Fibroblast of peridontal ligament (primary cell): ENCODE measurements around the gene KSR2.
"Not testable (repeated sequence)": the region's sequence is repeated elsewhere in the genome, so short reads cannot be mapped to it uniquely, and the experiment has no call there.

Source experiments
- DNase-seq: peaks from one replicate; pipeline ENCODE4 v3.0.0-alpha.2; 2010; ENCODE audit errors: extremely low read depth

KSR2 gene

DNA sequence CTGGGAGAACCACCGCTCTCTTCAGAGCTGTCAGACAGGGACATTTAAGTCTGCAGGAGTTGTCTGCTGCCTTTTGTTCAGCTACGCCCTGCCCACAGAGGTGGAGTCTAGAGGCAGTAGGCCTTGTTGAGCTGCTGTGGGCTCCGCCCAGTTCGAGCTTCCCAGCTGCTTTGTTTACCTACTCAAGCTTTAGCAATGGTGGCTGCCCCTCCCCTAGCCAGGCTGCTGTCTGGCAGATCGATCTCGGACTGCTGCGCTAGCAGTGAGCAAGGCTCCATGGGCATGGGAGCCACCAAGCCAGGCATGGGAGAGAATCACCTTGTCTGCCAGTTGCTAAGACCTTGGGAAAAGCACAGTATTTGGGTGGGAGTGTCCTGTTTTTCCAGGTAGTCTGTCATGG is 340.1 kb downstream of the KSR2 start:
- DNase-seq = not testable (repeated sequence)

DNA sequence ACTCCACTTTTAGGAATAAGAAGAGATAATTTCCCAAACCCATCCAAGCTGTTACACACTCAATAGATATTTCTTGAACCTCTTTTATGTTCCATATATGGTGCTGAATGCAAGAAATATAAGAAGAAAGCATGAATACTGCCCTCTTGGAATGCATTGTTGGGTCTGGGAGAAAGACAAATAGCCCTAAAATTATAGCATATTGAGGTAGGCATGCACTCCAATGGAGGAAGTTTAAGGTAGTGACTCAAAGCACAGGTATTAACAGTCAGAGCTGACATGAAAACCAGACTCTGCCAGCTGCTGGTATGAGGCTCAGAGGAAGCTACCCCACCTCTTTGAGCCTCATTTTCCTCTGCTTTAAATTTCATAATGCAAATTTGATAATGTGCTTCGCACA is 346.0 kb downstream of the KSR2 start:
- DNase-seq = no peak

DNA sequence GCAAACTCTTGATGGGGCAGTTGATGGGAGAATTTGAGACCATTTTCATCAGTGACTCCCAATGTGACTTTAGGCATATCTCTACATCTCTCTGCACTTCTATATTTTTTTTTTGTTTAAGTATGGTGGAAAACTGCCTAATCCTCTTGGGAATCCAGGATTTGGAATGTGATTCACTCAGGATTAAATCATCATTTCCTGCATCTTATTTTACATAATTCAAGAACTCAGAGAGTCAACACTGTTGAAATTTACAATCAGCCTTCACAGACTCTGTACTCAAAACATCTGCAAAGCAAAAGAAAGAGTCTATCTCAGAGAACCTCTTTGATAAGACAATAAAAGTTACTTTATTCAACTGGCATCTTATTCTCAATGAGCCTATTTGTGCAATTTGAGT is 346.7 kb downstream of the KSR2 start:
- DNase-seq = no peak

DNA sequence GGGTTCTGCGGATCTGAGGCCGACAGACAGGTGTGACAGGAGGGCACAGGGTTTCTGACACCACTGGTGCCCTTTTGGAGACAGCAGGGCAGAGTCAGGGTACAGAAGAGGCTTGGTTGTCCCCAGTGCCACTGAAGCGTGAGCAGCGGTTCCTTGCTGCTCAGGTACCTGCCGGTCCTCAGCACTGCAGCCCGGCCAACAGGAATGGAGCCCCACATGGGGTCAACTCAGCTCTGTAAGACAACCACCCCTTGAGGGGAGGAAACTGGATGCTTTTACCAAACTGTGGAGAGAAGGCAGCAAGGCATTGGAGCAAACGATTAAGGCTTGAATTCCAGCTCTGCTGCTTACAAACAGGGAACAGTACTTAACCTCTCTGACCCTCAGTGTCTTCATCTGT is 361.0 kb downstream of the KSR2 start:
- no peak for DNase-seq

DNA sequence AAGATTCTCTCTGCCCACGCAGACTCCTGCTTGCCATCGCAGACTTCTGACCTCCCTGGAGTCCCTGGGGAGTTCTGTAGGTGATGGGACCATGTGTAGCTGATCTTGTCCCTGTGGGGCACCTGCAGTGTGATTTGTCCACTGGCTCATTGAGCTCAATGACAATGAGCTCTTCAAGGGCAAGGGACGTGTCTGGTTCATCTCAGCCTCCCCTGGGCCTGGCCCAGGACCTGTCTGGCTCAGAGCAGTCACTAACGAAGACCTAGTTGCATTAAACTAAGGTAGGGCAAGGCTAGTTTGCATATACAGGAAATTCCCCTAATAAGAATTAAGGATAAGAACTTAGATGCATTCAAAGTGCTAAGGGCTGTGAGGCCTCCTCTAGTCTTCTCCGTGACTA is 361.8 kb downstream of the KSR2 start:
- DNase-seq = no peak

DNA sequence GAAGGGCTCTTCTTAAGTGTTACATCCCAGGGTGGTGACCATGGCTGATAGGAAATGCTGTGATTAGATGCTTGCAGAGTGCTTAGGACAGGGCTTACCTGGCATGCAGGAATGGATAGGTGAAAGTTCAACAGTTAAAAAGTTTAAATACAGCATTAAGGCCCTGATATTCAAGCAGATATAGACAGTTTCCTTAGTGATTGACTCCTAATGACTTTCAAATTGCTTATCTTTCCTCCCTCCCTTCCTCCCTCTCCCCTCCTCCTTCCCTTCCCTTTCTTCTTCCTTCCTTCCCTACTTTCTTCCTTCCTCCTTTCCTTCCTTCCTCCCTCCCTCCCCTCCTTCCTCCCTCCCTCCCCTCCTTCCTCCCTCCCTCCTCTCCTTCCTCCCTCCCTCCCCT is 362.8 kb downstream of the KSR2 start:
- no peak for DNase-seq

DNA sequence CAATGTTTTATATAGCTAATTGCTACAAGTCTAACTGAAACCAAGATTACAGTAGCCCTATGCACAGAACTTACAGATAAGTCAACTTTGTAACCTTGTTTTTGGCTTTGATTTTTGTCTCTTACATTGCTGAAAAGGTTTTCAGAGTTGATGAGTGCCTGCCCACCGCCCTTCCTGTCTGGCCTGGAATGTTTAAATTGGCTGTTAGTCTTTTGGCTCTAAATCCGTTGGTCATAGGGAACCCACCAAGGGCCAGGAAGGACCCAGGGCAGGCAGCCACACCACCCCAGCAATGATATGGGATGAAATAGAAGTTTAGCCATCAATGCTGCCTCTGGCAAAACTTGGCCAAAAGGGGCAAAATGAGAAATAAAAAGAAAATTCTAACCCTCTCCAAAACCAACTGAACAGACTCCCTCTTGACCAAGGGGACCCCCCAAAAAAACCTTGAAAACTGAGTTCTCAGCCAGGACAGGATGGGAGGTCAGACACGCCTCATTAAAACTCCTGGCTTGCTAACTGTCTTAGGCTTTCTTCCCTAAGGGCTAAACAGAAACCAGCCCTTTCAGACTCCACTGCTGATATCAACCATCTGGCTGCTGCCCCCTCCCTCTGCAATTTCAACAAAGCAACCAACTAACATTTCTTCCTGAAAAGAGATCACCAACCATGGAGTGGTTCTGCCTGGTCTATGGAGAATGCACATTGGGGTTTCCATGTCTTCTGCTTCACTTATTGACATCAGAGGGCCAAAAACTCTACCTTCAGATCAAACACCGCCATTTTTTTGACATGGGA is 365.3 kb downstream of the KSR2 start:
- no peak for DNase-seq

DNA sequence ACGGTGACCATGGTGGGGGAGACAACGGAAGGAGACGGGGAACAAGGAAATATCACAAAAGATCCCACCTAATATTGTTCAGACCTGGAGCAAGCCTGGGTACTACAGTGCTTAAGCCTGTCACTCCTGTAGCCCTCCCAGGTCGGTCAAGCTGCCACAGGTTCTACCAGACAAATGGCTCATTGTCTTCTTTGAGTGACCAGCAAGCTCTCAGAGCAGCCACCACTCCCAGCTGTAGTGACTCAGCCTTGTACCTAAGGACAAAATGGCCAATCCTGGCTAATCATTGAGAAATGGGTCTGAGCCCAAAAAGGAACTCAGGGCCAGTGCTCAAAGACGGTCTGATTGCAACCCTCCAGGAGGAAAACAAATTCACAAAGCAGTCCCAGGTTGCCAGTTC is 368.9 kb downstream of the KSR2 start:
- DNase-seq = no peak

DNA sequence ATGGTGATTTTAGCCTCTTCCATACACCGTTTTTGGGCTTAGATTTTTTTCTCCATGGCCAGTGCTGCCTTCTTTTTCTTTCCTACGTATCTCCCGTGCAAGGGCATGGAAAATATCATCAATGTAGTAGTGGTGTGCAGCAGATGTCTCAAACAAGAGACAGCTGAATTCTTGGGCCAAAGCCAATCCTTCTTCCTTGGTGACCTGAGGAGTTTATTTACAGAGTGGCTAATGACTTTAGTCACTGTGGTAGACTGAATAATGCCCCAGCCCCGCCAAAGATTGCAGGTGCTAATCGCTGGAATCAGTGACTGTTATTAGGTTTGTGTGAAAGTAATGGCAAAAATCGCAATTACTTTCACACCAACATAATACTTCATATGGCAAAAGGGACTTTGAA is 371.8 kb downstream of the KSR2 start:
- DNase-seq = no peak

DNA sequence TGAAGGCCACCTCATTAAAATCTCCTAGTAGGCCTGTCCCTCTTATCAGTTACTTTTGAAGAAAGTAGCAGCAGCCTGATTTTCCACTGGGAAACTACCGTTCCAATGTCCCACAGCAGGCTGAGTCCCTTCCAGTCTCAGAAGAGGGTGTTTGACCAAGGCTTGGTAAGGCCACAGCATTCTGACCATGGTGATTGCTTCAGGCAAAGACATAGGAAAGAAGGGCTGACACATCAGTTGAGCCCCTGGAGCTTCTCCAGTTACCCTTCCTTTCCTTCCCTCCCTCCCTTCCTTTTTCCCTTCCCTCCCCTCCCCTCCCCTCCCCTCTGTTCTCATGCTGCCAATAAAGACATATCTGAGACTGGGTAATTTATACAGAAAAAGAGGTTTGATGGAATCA is 373.0 kb downstream of the KSR2 start:
- DNase-seq = no peak

DNA sequence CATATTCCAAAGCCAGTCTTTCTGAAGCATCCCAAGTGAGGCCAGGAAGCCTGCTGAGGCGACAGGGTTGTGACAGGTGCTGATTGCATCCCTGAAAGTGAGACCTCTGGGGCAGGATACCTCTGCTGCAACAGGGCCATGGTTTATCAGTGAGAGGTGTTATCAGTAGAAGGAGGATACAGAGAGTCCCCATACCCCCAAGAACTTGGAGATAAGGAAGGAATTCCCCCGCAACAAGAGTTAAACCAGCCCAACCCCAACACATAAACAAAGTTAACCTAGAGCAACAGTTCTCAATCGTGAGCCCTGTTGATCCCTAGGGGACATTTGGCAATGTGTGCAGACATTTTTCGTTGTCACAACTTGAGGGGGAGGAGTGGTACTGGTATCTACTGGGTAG is 374.3 kb downstream of the KSR2 start:
- no peak for DNase-seq

DNA sequence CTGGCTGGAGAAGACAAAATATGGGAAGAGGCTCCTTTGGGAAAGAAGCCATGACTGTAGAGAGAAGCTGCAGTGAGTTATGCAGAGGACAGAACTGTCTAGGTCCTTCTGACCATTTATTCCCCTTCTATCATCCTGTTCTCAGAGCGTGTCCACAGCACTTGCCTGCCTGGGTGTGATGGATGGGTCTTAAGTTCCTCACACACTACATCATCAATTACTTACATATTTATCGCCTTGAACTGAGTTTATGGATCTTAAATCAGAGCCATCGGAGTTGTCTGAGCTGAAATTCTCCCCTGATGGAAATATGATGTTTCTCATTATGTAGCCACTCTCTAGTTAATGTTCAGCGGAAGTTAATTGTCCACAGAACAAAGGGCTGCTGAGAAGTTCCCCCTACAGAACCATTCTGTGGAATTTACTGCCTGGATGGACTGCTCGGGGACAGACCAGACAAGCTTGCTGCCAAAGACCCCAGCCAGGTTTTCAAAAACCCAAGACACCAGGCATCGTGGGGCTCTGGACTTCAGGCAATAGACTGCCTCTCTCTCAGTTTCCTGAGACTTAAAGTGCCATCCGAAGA is 374.9 kb downstream of the KSR2 start:
- no peak for DNase-seq

DNA sequence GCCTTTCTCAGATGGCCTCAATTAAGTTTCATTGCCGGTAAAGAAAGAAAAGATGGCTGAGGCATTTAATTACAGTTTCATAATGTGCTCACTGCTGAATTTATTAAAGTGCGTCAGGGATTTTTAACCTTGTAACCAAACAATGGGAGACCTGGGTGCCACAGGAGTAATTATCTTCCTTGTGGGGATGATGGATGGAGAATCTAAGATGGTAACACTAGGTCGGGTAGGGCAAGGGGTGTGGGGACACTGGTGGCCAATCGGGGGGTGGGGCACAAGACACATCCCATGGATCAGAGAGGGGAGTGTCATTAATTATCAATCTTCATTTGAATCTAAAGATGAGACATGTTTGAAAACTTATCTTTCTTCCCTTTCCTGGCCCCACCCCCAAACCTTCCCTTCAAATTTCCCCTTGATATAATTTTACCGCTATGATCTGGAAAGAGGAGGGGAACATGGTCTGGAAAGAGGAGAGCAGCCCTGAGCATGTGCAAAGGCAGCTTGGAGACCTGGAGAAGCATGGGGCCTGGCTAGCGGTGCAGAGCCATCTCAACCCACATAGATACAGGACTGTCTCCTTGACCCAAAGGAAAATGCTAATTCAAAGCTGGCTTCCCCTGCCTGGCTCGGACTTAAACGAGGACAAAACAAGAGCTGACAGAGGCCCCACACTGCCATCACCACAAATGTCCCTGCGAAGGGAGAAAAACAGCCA is 376.0 kb downstream of the KSR2 start:
- DNase-seq = no peak

DNA sequence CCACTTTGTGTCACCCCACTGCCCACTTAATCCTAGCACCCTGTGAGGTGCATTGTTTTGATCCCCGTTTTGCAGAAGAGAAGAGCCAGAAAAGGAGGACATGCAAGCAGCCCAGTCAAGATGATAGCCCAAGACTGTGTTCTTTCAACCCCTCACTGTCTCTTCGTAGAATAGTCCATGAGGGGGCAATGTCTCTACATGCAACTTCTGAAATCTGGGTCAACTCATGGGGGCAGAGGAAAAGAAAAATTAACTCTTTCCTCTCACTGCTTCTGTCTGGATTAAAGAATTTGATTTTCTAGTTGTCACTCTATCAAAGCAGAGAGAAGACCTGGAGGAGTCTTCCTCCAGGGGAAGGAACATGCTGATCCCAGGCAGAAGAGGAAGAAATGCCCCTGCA is 377.8 kb downstream of the KSR2 start:
- DNase-seq = no peak

DNA sequence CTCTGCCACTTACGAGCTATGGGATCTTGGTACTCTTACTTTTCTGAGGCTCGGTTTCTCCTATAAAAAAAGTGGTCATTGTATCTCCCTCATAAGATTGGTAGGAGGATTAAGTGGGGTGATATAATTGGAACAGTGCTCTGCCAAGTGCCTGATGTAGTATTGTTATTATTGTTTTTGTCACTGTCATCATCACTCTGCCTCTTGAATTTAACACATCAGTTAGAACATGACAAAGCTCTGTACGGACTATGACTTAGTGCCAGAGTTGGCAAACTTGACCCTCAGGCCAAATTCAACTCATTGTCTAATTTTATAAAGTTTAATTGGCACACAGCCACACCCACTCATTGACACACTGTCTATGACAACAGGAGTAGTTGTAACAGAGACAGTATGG is 378.4 kb downstream of the KSR2 start:
- no peak for DNase-seq

DNA sequence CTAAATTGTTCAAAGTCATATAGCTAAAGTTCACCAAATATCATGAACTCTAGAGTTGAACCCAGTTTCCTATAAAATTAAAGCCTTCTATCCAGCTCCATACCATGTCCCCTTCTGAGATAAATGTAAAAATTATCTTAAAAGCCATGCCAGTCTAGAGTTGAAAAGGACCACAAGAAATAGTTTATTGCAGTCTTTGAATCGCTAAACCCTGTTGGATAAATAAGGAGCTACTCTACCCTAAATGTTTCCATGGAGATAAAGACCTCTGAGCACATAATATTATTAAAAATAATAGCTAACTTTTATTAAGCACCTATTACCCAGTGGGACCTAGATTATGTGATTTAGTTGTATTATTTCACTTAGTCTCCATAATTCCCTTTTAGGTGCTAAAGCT is 379.8 kb downstream of the KSR2 start:
- DNase-seq = no peak

DNA sequence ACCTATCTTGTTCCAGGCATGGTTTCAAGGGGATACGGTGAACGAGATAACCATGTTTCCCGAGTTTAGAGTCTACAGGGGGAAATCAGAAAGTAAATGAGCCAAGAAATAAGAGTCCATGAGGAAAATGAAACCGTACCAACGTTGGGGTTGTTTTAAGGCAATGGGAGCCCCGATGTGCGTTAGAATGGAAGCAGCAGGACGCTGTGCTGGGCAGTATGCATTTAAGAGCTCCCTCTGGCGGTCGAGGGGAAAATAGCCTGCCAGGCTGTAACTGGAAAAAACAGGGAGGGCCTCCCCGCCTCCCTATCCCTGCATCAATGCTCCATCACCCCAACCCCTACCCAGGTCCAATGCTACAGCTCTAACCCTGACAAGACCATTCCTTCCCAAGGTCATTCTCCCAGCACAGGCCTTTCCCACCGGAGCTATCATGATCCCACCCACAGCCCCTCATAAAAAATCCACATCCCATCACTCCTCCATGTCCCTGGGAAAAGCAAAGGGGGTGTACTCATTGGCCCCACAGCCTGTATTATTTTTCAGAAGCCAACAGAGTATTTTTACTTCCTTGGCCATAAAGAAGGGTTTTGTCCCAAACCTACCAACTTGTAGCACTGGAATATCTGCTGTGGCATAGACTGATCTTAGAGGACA is 381.0 kb downstream of the KSR2 start:
- DNase-seq = no peak

DNA sequence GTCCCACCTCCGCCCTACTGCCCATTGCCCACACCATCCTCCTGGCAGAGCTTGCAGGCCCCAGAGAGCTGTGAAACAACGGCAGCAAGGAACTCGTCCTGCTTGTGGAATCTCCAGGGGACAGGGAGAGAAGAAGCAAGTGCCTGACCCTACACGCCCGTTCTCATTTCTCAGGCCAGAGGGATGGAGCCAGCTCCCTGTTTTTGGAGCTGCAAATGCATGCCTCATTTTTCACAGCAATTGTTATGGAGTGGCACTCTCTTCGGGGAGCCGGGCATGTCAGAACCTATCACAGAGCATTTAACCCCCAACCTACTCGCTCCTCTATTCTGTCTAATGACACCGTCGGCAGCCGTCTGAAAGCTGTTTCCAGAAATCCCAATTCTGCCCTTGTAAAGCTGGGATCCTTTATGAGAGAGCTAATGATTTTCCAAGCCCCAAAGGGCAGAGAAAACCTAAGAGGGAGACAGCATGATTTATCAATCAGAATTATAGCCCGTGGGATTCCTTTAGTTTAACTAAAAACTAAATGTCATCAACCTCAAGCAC is 385.0 kb downstream of the KSR2 start:
- no peak for DNase-seq

DNA sequence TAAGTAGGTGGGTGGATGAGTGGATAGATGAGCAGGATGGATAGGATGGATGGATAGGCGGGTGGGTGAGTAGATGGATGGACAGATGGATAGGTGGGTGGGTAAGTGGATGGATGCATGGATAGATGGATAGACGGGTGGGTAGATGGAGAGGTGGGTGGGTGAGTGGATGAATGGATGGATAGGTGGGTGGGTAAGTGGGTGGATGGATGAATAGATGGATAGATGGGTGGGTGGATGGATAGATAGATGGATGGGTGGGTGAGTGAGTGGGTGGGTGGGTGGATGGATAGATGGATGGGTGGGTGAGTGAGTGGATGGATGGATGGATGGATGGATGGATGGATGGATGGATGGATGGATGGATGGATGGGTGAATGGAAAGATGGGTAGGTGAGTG is 385.7 kb downstream of the KSR2 start:
- DNase-seq = no peak

DNA sequence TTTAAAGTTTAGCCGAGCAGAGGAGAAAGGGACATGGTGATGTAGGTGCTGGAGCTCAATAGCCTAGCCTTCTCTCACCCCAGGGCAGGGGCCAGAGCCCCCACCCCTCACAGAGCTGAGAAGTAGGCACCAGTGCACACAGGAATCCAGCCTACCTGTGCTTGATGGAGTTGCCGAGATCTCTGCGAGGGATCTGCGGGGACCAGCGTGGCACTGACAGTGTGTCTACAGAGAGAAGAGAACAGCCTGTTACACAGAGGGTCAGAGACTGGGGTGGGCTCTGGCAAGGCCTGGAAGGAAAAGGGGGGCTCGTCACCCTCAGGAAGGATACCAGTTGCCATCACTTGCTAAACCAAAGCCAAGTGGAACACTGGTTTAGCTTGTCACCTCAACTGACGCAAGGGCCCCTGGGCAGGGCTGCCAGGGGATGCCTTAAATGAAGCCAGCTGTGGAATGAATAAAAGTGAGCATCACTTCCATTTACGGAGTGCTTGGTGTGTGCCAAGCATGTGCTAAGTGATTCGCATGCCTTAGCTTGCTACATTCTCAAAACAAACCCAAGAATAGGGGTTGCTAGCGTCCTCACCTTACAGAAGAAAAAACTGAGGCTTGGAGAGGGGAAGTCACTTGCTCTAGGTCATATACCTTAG is 386.5 kb downstream of the KSR2 start:
- no peak for DNase-seq

DNA sequence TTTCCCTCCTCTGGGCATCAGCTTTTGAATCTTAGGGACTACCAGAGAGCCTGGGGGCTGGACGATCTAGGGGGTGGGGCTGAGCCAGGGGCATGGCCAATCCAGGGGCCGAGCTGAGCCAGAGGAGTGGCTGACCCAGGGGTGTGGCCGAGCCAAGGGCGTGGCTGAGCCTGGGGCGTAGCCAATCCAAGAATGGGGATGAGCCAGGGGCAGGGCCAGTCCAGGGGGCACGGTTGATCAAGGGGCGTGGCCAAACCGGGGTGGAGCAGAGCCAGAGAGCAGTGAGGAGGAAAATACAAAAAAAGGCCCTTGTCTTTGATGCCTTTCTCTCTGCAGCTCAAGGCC is 388.1 kb downstream of the KSR2 start:
- DNase-seq = no peak
